Neural progenitor cell (in vitro differentiated cells): ENCODE results near the gene NAT14. TPM values are rescaled to one million over a fixed set of nuclear protein-coding genes. Genes with fewer than 3 reads are reported as not detected.
A peak's percentile ranks its signal among the peaks of the same experiment; 100 is the strongest.

Experiments
- DNase-seq: peaks from one replicate; pipeline ENCODE4 v3.0.0-alpha.2; 2016; ENCODE audit warnings: low spot score
- H2AFZ ChIP-seq: fragments of 200-600 bp; sonication (generic); replicated peaks from 2 replicates; pipeline ENCODE4 v1.6.1; 2016; ENCODE audit warnings: antibody characterized with exemption
- H3F3A ChIP-seq: fragments of 200-600 bp; sonication (generic); 2 replicates; pipeline ENCODE4 v1.6.1; 2016; ENCODE audit warnings: antibody characterized with exemption, low read depth
- H3K27ac ChIP-seq: fragments of 200-600 bp; sonication (generic); 2 replicates; pipeline ENCODE4 v1.5.1; 2016; ENCODE audit warnings: mild to moderate bottlenecking
- H3K27me3 ChIP-seq: fragments of 200-600 bp; sonication (generic); 2 replicates; pipeline ENCODE4 v1.6.1; 2016; ENCODE audit warnings: mild to moderate bottlenecking, moderate library complexity
- H3K36me3 ChIP-seq: fragments of 200-600 bp; sonication (generic); 2 replicates; pipeline ENCODE4 v1.5.1; 2016
- H3K4me1 ChIP-seq: fragments of 200-600 bp; sonication (generic); 2 replicates; pipeline ENCODE4 v1.6.1; 2016; ENCODE audit warnings: mixed run types
- H3K4me2 ChIP-seq: fragments of 200-600 bp; sonication (generic); 2 replicates; pipeline ENCODE4 v1.6.1; 2016
- H3K4me3 ChIP-seq: fragments of 200-600 bp; sonication (generic); 2 replicates; pipeline ENCODE4 v1.5.1; 2016
- H3K79me2 ChIP-seq: fragments of 200-600 bp; sonication (generic); 2 replicates; pipeline ENCODE4 v1.6.1; 2016; ENCODE audit warnings: low read depth
- H3K9ac ChIP-seq: fragments of 200-600 bp; sonication (generic); 2 replicates; pipeline ENCODE4 v1.6.1; 2016
- H3K9me3 ChIP-seq: fragments of 200-600 bp; sonication (generic); 2 replicates; pipeline ENCODE4 v1.5.1; 2016; ENCODE audit warnings: low read depth
- H4K20me1 ChIP-seq: fragments of 200-600 bp; sonication (generic); 2 replicates; pipeline ENCODE4 v1.6.1; 2016; ENCODE audit warnings: low read depth
- H3K27ac Mint-ChIP-seq: 3 replicates; pipeline ENCODE4 v1.8.0; 2021; ENCODE audit warnings: mixed read lengths
- H3K27me3 Mint-ChIP-seq: 2 replicates; pipeline ENCODE4 v1.8.0; 2022; ENCODE audit warnings: low read depth, mild to moderate bottlenecking, inconsistent platforms, moderate library complexity, mixed read lengths; ENCODE audit not compliant: insufficient read depth
- H3K36me3 Mint-ChIP-seq: 3 replicates; pipeline ENCODE4 v1.8.0; 2021; ENCODE audit warnings: mixed read lengths
- H3K4me1 Mint-ChIP-seq: 3 replicates; pipeline ENCODE4 v1.8.0; 2021; ENCODE audit warnings: mixed read lengths
- H3K4me3 Mint-ChIP-seq: 3 replicates; pipeline ENCODE4 v1.8.0; 2021; ENCODE audit warnings: mild to moderate bottlenecking, moderate library complexity, mixed read lengths
- H3K9me3 Mint-ChIP-seq: 3 replicates; pipeline ENCODE4 v1.8.0; 2020; ENCODE audit warnings: mixed read lengths
- CTCF ChIP-seq: fragments of 200-600 bp; sonication (generic); IDR thresholded peaks from 2 replicates; pipeline ENCODE4 v1.5.1; 2017; ENCODE audit warnings: antibody characterized with exemption, mild to moderate bottlenecking
- EZH2 ChIP-seq: fragments of 200-600 bp; sonication (generic); IDR thresholded peaks from 2 replicates; pipeline ENCODE4 v1.6.1; 2017; ENCODE audit warnings: antibody characterized with exemption, mild to moderate bottlenecking, moderate library complexity
- EZH2phosphoT487 ChIP-seq: fragments of 200-600 bp; sonication (generic); IDR thresholded peaks from 2 replicates; pipeline ENCODE4 v1.6.1; 2017; ENCODE audit warnings: antibody characterized with exemption
- total RNA-seq: library from RNA; depleted of rRNA; stranded (reverse); fragments of >200 nt; gene quantifications from 2 replicates; pipeline ENCODE4 v1.2.3, GENCODE V29; 2015; ENCODE audit warnings: low replicate concordance

Gene NAT14
- total RNA-seq, 1 donor from 2014 or later = 16.2 TPM

GRCh38 chr19:55473225-55474012 lies 11.6 kb upstream of the NAT14 start:
- no peaks in the 10 kb centered on the region for H4K20me1 ChIP-seq
- no peak overlapping the region for H3K9ac ChIP-seq
- peak; percentile 49 for DNase-seq
- H3K9me3 Mint-ChIP-seq = no peaks in the 10 kb centered on the region
- H3K79me2 ChIP-seq = peaks cover 14% of the 10 kb centered on the region
- peaks cover 35% of the 10 kb centered on the region for H3K4me1 ChIP-seq
- no peaks in the 10 kb centered on the region for H3K36me3 ChIP-seq
- peak overlapping the region; percentile 85 for H3K27ac Mint-ChIP-seq
- H3K9me3 ChIP-seq = no peaks in the 10 kb centered on the region
- no peaks in the 10 kb centered on the region for H3K36me3 Mint-ChIP-seq
- H3F3A ChIP-seq = peaks cover 49% of the 10 kb centered on the region
- H3K27me3 Mint-ChIP-seq = peaks cover 15% of the 10 kb centered on the region
- H3K27me3 ChIP-seq = no peaks in the 10 kb centered on the region
- TF ChIP-seq CTCF (no peak), EZH2 (no peak), EZH2phosphoT487 (no peak)
- H2AFZ ChIP-seq = peak overlapping the region; percentile 39
- no peak overlapping the region for H3K4me3 ChIP-seq
- peak overlapping the region; percentile 27 for H3K27ac ChIP-seq
- peaks cover 35% of the 10 kb centered on the region for H3K4me1 Mint-ChIP-seq
- H3K4me2 ChIP-seq = peak overlapping the region; percentile 56
- H3K4me3 Mint-ChIP-seq = no peak overlapping the region

GRCh38 chr19:55474269-55475265 lies 10.4 kb upstream of the NAT14 start:
- peak; percentile 61 for DNase-seq
- peaks cover 45% of the 10 kb centered on the region for H3K4me1 Mint-ChIP-seq
- H3K27ac Mint-ChIP-seq = peak overlapping the region; percentile 21
- H3K27me3 Mint-ChIP-seq = peaks cover 15% of the 10 kb centered on the region
- Histone ChIP-seq H3K4me3 (no peak overlapping the region), H4K20me1 (no peaks in the 10 kb centered on the region), H2AFZ (no peak overlapping the region), H3K9me3 (no peaks in the 10 kb centered on the region), H3K4me1 (peaks cover 35% of the 10 kb centered on the region), H3K9ac (no peak overlapping the region), H3K79me2 (peaks cover 19% of the 10 kb centered on the region), H3K4me2 (peak overlapping the region; percentile 1), H3K27me3 (no peaks in the 10 kb centered on the region), H3F3A (peaks cover 49% of the 10 kb centered on the region), H3K27ac (no peak overlapping the region), H3K36me3 (no peaks in the 10 kb centered on the region)
- no peaks in the 10 kb centered on the region for H3K36me3 Mint-ChIP-seq
- no peak for TF ChIP-seq EZH2
- no peak for TF ChIP-seq CTCF
- no peak for TF ChIP-seq EZH2phosphoT487
- no peaks in the 10 kb centered on the region for H3K9me3 Mint-ChIP-seq
- peak overlapping the region; percentile 65 for H3K4me3 Mint-ChIP-seq

GRCh38 chr19:55476100-55476775 lies 8.8 kb upstream of the NAT14 start, which contains the start of gene ZNF628:
TSS of gene ZNF628 (plus strand) at chr19:55476617. CDS start at chr19:55479911, 3,294 bp downstream.
- H3K4me3 Mint-ChIP-seq = peak within 1 kb of the TSS; percentile 95
- peaks cover 49% of the 10 kb centered on the region for H3K4me1 Mint-ChIP-seq
- Histone ChIP-seq H3K9me3 (no peaks in the 10 kb centered on the region), H2AFZ (peak within 1 kb of the TSS; percentile 94), H3K4me1 (peaks cover 42% of the 10 kb centered on the region), H3K4me2 (peak within 1 kb of the TSS; percentile 78), H3K27ac (peak within 1 kb of the TSS; percentile 81), H3K9ac (no peak within 1 kb of the TSS), H3K27me3 (no peaks in the 10 kb centered on the region), H3K36me3 (no peaks in the 10 kb centered on the region), H3K79me2 (peaks cover 19% of the 10 kb centered on the region), H3F3A (peaks cover 53% of the 10 kb centered on the region), H4K20me1 (no peaks in the 10 kb centered on the region), H3K4me3 (peak within 1 kb of the TSS; percentile 72)
- no peaks in the 10 kb centered on the region for H3K9me3 Mint-ChIP-seq
- H3K27ac Mint-ChIP-seq = peak within 1 kb of the TSS; percentile 94
- peak; percentile 100 for DNase-seq
- no peak for TF ChIP-seq CTCF
- no peak for TF ChIP-seq EZH2phosphoT487
- TF ChIP-seq EZH2 = no peak
- H3K27me3 Mint-ChIP-seq = peaks cover 17% of the 10 kb centered on the region
- peaks cover 2% of the 10 kb centered on the region for H3K36me3 Mint-ChIP-seq
